ENCODE measurements around the gene EP400.

Gene EP400

GRCh38 chr12:132021031-132021871 lies 71.5 kb downstream of the EP400 start:
- no peak for DNase-seq

- no peak for DNase-seq
Observed at GRCh38 chr12:132021965-132022364, 72.2 kb downstream of the EP400 start.

GRCh38 chr12:132023658-132024057 lies 73.9 kb downstream of the EP400 start:
- DNase-seq = no peak

GRCh38 chr12:132024758-132025157 lies 75.0 kb downstream of the EP400 start:
- DNase-seq = no peak

- DNase-seq = no peak
Observed at GRCh38 chr12:132025526-132025925, 75.8 kb downstream of the EP400 start.

GRCh38 chr12:132026061-132026795 lies 76.5 kb downstream of the EP400 start:
- no peak for DNase-seq

- no peak for DNase-seq
Observed at GRCh38 chr12:132026796-132027500, 77.2 kb downstream of the EP400 start.

GRCh38 chr12:132027636-132028035 lies 77.9 kb downstream of the EP400 start:
- no peak for DNase-seq

- no peak for DNase-seq
Observed at GRCh38 chr12:132028111-132028510, 78.4 kb downstream of the EP400 start.

- no peak for DNase-seq
Observed at GRCh38 chr12:132029503-132030300, 80.0 kb downstream of the EP400 start.

- DNase-seq = no peak
Observed at GRCh38 chr12:132030367-132031038, 80.8 kb downstream of the EP400 start.

GRCh38 chr12:132033627-132034026 lies 83.9 kb downstream of the EP400 start:
- DNase-seq = no peak

- DNase-seq = no peak
Observed at GRCh38 chr12:132036063-132036683, 86.4 kb downstream of the EP400 start.

- DNase-seq = no peak
Observed at GRCh38 chr12:132040906-132041606, 91.3 kb downstream of the EP400 start.

- no peak for DNase-seq
Observed at GRCh38 chr12:132043216-132043615, 93.5 kb downstream of the EP400 start.

- no peak for DNase-seq
Observed at GRCh38 chr12:132043770-132044467, 94.2 kb downstream of the EP400 start.

- no peak for DNase-seq
Observed at GRCh38 chr12:132044661-132045412, 95.1 kb downstream of the EP400 start.

- DNase-seq = no peak
Observed at GRCh38 chr12:132045751-132046150, 96.0 kb downstream of the EP400 start.

GRCh38 chr12:132046561-132046960 lies 96.8 kb downstream of the EP400 start:
- DNase-seq = no peak

All from CD4-positive, alpha-beta T cell treated with Interleukin-17A for 4 hours (primary cell).